ENCODE results near the gene SKIC2. TPM values are rescaled to one million over a fixed set of nuclear protein-coding genes. Genes with fewer than 3 reads are reported as not detected.

Gene SKIC2
- total RNA-seq, 1 experiment from 2014 or later = 81.8 TPM

DNA sequence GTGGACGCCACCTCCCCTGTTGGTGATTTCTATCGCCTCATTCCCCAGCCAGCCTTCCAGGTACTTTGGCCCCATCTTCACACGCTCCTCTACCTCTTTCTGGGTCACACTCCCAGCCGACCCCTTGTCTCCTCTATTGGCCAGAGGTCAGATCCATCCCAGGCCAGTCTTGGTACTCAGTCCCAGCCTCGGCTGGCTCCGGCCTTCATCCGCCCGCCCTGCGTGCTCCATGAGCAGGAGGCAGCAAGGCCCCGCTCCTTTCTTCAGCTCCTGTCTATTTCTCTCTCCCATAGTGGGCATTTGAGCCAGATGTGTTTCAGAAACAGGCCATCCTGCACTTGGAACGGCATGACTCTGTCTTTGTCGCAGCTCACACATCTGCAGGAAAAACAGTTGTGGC, 2.6 kb downstream of the SKIC2 start (continued):
- no peak for TF ChIP-seq GRHL2 (CRISPR knock-in tag; IDR thresholded peaks at IDR 0.05; ENCODE audit: insufficient replicate concordance, severe bottlenecking)

DNA sequence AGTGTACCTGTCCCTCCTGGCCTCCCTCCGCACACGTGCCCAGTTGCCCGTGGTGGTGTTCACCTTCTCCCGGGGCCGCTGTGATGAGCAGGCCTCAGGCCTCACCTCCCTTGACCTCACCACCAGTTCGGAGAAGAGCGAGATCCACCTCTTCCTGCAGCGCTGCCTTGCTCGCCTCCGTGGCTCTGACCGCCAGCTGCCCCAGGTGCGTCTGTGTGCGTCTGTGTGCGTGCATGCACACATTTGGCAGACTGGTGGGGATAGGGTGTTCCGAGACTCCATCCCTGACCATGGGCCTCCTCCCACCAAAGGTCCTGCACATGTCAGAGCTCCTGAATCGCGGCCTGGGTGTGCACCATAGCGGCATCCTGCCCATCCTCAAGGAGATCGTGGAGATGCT, 4.9 kb downstream of the SKIC2 start:
- CTCF ChIA-PET = interaction anchor here (1.6 kb wide), 1 partner anchor 12 kb away, joined by 5 read pairs; no protein-coding TSS in a partner anchor
- H3K4me3 Mint-ChIP-seq = no peak overlapping the region
- H3K4me1 Mint-ChIP-seq = peaks cover 5% of the 10 kb centered on the region
- ATAC-seq (no peak), DNase-seq (ENCODE audit: low spot score) (no peak)
- no peaks in the 10 kb centered on the region for H3K27me3 Mint-ChIP-seq (ENCODE audit: low read depth)
- H3K36me3 Mint-ChIP-seq = peaks cover 62% of the 10 kb centered on the region
- TF ChIP-seq, protein P1, sequence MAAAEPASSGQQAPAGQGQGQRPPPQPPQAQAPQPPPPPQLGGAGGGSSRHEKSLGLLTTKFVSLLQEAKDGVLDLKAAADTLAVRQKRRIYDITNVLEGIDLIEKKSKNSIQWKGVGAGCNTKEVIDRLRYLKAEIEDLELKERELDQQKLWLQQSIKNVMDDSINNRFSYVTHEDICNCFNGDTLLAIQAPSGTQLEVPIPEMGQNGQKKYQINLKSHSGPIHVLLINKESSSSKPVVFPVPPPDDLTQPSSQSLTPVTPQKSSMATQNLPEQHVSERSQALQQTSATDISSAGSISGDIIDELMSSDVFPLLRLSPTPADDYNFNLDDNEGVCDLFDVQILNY (CRISPR knock-in tag; IDR thresholded peaks at IDR 0.05) = no peak
- TF ChIP-seq, protein P2, sequence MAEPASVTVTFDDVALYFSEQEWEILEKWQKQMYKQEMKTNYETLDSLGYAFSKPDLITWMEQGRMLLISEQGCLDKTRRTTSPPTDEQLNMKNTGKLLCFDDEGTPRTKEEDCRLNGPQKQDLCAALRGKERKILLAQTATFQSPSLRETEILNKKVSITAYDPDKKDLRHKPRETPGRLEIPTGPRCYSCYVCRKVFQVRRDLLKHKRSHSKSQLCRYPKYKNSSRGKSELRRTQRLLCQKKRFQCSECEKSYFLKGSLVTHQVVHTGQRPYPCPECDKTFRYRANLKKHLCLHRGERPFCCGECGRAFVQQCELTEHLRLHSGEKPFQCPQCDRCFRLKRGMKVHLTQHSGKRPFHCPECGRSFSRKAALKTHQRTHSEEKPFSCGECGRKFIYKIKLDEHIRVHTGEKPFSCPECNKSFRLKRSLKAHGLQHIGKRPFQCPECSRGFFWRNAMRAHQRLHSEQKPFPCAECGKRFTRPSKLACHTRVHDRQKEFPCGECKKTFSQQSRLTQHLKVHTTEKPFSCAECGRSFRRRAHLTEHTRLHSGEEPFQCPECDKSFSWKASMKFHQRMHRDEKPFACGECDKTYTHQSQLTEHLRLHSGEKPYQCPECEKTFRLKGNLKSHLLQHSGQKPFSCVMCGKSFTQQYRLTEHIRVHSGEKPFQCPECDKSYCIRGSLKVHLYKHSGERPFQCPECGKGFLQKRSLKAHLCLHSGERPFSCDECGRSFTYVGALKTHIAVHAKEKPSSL (CRISPR knock-in tag; conservative IDR thresholded peaks at IDR 0.05) = no peak
- TF ChIP-seq, protein P3, sequence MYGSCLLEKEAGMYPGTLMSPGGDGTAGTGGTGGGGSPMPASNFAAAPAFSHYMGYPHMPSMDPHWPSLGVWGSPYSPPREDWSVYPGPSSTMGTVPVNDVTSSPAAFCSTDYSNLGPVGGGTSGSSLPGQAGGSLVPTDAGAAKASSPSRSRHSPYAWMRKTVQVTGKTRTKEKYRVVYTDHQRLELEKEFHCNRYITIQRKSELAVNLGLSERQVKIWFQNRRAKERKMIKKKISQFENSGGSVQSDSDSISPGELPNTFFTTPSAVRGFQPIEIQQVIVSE (CRISPR knock-in tag; IDR thresholded peaks at IDR 0.05; ENCODE audit: borderline replicate concordance) = no peak
- TF ChIP-seq TEAD1 (CRISPR knock-in tag; IDR thresholded peaks at IDR 0.05) (no peak), IRF2 (CRISPR knock-in tag; IDR thresholded peaks at IDR 0.05; ENCODE audit: borderline replicate concordance, low read depth) (no peak), ZNF671 (CRISPR knock-in tag; IDR thresholded peaks at IDR 0.05) (no peak)
- TF ChIP-seq, protein P4, sequence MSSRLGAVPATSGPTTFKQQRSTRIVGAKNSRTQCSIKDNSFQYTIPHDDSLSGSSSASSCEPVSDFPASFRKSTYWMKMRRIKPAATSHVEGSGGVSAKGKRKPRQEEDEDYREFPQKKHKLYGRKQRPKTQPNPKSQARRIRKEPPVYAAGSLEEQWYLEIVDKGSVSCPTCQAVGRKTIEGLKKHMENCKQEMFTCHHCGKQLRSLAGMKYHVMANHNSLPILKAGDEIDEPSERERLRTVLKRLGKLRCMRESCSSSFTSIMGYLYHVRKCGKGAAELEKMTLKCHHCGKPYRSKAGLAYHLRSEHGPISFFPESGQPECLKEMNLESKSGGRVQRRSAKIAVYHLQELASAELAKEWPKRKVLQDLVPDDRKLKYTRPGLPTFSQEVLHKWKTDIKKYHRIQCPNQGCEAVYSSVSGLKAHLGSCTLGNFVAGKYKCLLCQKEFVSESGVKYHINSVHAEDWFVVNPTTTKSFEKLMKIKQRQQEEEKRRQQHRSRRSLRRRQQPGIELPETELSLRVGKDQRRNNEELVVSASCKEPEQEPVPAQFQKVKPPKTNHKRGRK (CRISPR knock-in tag; IDR thresholded peaks at IDR 0.05; ENCODE audit: borderline replicate concordance) = no peak
- TF ChIP-seq, protein P5, sequence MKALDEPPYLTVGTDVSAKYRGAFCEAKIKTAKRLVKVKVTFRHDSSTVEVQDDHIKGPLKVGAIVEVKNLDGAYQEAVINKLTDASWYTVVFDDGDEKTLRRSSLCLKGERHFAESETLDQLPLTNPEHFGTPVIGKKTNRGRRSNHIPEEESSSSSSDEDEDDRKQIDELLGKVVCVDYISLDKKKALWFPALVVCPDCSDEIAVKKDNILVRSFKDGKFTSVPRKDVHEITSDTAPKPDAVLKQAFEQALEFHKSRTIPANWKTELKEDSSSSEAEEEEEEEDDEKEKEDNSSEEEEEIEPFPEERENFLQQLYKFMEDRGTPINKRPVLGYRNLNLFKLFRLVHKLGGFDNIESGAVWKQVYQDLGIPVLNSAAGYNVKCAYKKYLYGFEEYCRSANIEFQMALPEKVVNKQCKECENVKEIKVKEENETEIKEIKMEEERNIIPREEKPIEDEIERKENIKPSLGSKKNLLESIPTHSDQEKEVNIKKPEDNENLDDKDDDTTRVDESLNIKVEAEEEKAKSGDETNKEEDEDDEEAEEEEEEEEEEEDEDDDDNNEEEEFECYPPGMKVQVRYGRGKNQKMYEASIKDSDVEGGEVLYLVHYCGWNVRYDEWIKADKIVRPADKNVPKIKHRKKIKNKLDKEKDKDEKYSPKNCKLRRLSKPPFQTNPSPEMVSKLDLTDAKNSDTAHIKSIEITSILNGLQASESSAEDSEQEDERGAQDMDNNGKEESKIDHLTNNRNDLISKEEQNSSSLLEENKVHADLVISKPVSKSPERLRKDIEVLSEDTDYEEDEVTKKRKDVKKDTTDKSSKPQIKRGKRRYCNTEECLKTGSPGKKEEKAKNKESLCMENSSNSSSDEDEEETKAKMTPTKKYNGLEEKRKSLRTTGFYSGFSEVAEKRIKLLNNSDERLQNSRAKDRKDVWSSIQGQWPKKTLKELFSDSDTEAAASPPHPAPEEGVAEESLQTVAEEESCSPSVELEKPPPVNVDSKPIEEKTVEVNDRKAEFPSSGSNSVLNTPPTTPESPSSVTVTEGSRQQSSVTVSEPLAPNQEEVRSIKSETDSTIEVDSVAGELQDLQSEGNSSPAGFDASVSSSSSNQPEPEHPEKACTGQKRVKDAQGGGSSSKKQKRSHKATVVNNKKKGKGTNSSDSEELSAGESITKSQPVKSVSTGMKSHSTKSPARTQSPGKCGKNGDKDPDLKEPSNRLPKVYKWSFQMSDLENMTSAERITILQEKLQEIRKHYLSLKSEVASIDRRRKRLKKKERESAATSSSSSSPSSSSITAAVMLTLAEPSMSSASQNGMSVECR (CRISPR knock-in tag; IDR thresholded peaks at IDR 0.05; ENCODE audit: borderline replicate concordance) = no peak
- H3K27ac Mint-ChIP-seq = no peak overlapping the region
- H3K9me3 Mint-ChIP-seq = no peaks in the 10 kb centered on the region
- POLR2A ChIA-PET = no interaction called here

DNA sequence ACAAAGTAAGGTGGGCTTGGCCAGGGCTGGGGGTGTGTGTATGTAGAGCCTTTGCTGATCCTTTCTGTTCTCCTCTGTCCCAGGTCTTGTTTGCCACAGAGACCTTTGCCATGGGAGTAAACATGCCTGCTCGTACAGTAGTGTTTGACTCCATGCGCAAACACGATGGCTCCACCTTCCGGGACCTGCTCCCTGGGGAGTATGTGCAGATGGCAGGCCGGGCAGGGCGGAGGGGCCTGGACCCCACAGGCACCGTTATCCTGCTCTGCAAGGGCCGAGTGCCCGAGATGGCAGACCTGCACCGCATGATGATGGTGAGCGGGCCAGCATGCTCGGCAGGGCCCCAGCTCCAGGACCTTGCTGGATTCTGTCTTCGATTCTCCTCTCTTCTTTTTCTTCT, 6.7 kb downstream of the SKIC2 start:
- no peak overlapping the region for H3K27ac Mint-ChIP-seq
- ChIA-PET POLR2A (no interaction called here), CTCF (no interaction called here)
- H3K4me3 Mint-ChIP-seq = no peak overlapping the region
- no peaks in the 10 kb centered on the region for H3K4me1 Mint-ChIP-seq
- no peaks in the 10 kb centered on the region for H3K27me3 Mint-ChIP-seq (ENCODE audit: low read depth)
- TF ChIP-seq ESRRA (CRISPR knock-in tag; IDR thresholded peaks at IDR 0.05; ENCODE audit: borderline replicate concordance) (no peak), CBFB (CRISPR knock-in tag; IDR thresholded peaks at IDR 0.05; ENCODE audit: low read depth) (no peak), JAZF1 (CRISPR knock-in tag; IDR thresholded peaks at IDR 0.05) (no peak), NR2C2 (CRISPR knock-in tag; IDR thresholded peaks at IDR 0.05) (no peak), EMX1 (CRISPR knock-in tag; IDR thresholded peaks at IDR 0.05) (no peak), ZNF232 (CRISPR knock-in tag; IDR thresholded peaks at IDR 0.05) (no peak)
- TF ChIP-seq, protein P6, sequence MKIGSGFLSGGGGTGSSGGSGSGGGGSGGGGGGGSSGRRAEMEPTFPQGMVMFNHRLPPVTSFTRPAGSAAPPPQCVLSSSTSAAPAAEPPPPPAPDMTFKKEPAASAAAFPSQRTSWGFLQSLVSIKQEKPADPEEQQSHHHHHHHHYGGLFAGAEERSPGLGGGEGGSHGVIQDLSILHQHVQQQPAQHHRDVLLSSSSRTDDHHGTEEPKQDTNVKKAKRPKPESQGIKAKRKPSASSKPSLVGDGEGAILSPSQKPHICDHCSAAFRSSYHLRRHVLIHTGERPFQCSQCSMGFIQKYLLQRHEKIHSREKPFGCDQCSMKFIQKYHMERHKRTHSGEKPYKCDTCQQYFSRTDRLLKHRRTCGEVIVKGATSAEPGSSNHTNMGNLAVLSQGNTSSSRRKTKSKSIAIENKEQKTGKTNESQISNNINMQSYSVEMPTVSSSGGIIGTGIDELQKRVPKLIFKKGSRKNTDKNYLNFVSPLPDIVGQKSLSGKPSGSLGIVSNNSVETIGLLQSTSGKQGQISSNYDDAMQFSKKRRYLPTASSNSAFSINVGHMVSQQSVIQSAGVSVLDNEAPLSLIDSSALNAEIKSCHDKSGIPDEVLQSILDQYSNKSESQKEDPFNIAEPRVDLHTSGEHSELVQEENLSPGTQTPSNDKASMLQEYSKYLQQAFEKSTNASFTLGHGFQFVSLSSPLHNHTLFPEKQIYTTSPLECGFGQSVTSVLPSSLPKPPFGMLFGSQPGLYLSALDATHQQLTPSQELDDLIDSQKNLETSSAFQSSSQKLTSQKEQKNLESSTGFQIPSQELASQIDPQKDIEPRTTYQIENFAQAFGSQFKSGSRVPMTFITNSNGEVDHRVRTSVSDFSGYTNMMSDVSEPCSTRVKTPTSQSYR (CRISPR knock-in tag; IDR thresholded peaks at IDR 0.05) = no peak
- no peak for DNase-seq (ENCODE audit: low spot score)
- H3K36me3 Mint-ChIP-seq = peaks cover 71% of the 10 kb centered on the region
- H3K9me3 Mint-ChIP-seq = no peaks in the 10 kb centered on the region
- ATAC-seq = no peak
